HL-60 (cell line): ENCODE data around the gene SGK1.
"Not testable (repeated sequence)": the region's sequence is repeated elsewhere in the genome, so short reads cannot be mapped to it uniquely, and the experiment has no call there.

Source experiments
- DNase-seq, 2 experiments: peaks; one replicate each; pipeline ENCODE4 v3.0.0-alpha.2; 2010 to 2020; ENCODE audit warnings: low read depth in 1 of 2, low spot score in 1 of 2
- H3K27ac ChIP-seq: fragments of 250-450 bp; sonication (Bioruptor Pico); replicated peaks from 2 replicates; pipeline ENCODE4 v1.5.1; 2020; ENCODE audit warnings: mild to moderate bottlenecking, moderate library complexity
- H3K27me3 ChIP-seq: fragments of 250-450 bp; sonication (Bioruptor Pico); 2 replicates; pipeline ENCODE4 v1.5.1; 2021; ENCODE audit warnings: mild to moderate bottlenecking, moderate library complexity; ENCODE audit not compliant: insufficient read depth, poor library complexity, severe bottlenecking
- H3K4me3 ChIP-seq: replicated peaks from 2 replicates; pipeline ENCODE4 v1.5.1; 2011; ENCODE audit warnings: mild to moderate bottlenecking, control low read depth, low read length; ENCODE audit not compliant: insufficient read depth
- GABPA ChIP-seq: IDR thresholded peaks from 2 replicates; pipeline ENCODE4 v1.6.1; 2012; ENCODE audit warnings: low read depth
- POLR2AphosphoS5 ChIP-seq: IDR thresholded peaks from 2 replicates; pipeline ENCODE4 v1.6.1; 2012; ENCODE audit warnings: low read depth
- SPI1 ChIP-seq: IDR thresholded peaks from 2 replicates; pipeline ENCODE4 v1.6.1; 2012; ENCODE audit warnings: low read depth, mild to moderate bottlenecking, borderline replicate concordance
- TF ChIP-seq, protein P1 (sequence below): IDR thresholded peaks from 2 replicates; pipeline ENCODE4 v1.6.1; 2012; ENCODE audit warnings: low read depth; ENCODE audit not compliant: insufficient replicate concordance
- TF ChIP-seq, protein P2 (sequence below): IDR thresholded peaks from one replicate; pipeline ENCODE4 v1.5.1; 2011; ENCODE audit warnings: low read length, control low read depth, inconsistent platforms; ENCODE audit not compliant: insufficient read depth

The SGK1 gene

DNA sequence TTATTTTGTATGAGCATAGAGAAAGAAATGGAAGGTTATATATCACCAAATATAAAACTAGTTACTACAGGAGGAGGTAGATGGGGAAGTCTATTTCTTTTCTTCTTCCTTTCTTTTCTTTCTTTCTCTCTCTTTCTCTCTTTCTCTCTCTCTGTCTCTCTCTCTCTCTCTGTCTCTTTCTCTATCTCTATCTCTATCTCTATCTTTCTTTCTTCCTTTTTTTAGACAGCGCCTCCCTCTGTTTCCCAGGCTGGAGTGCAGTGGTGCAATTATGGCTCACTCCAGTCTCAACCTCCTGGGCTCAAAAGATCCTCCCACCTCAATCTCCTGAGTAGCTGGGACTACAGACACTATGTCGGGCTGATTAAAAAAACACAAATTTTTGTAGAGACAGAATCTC is 10.2 kb upstream of the SGK1 start:
- Histone ChIP-seq H3K27ac (no peak overlapping the region), H3K27me3 (no peaks in the 10 kb centered on the region), H3K4me3 (no peak overlapping the region)
- TF ChIP-seq POLR2AphosphoS5, result no peak
- TF ChIP-seq, protein P1, sequence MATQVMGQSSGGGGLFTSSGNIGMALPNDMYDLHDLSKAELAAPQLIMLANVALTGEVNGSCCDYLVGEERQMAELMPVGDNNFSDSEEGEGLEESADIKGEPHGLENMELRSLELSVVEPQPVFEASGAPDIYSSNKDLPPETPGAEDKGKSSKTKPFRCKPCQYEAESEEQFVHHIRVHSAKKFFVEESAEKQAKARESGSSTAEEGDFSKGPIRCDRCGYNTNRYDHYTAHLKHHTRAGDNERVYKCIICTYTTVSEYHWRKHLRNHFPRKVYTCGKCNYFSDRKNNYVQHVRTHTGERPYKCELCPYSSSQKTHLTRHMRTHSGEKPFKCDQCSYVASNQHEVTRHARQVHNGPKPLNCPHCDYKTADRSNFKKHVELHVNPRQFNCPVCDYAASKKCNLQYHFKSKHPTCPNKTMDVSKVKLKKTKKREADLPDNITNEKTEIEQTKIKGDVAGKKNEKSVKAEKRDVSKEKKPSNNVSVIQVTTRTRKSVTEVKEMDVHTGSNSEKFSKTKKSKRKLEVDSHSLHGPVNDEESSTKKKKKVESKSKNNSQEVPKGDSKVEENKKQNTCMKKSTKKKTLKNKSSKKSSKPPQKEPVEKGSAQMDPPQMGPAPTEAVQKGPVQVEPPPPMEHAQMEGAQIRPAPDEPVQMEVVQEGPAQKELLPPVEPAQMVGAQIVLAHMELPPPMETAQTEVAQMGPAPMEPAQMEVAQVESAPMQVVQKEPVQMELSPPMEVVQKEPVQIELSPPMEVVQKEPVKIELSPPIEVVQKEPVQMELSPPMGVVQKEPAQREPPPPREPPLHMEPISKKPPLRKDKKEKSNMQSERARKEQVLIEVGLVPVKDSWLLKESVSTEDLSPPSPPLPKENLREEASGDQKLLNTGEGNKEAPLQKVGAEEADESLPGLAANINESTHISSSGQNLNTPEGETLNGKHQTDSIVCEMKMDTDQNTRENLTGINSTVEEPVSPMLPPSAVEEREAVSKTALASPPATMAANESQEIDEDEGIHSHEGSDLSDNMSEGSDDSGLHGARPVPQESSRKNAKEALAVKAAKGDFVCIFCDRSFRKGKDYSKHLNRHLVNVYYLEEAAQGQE, result no peak
- TF ChIP-seq, protein P2, sequence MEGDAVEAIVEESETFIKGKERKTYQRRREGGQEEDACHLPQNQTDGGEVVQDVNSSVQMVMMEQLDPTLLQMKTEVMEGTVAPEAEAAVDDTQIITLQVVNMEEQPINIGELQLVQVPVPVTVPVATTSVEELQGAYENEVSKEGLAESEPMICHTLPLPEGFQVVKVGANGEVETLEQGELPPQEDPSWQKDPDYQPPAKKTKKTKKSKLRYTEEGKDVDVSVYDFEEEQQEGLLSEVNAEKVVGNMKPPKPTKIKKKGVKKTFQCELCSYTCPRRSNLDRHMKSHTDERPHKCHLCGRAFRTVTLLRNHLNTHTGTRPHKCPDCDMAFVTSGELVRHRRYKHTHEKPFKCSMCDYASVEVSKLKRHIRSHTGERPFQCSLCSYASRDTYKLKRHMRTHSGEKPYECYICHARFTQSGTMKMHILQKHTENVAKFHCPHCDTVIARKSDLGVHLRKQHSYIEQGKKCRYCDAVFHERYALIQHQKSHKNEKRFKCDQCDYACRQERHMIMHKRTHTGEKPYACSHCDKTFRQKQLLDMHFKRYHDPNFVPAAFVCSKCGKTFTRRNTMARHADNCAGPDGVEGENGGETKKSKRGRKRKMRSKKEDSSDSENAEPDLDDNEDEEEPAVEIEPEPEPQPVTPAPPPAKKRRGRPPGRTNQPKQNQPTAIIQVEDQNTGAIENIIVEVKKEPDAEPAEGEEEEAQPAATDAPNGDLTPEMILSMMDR, result no peak
- no peak for TF ChIP-seq GABPA
- TF ChIP-seq SPI1, result no peak
- DNase-seq, result no peak

DNA sequence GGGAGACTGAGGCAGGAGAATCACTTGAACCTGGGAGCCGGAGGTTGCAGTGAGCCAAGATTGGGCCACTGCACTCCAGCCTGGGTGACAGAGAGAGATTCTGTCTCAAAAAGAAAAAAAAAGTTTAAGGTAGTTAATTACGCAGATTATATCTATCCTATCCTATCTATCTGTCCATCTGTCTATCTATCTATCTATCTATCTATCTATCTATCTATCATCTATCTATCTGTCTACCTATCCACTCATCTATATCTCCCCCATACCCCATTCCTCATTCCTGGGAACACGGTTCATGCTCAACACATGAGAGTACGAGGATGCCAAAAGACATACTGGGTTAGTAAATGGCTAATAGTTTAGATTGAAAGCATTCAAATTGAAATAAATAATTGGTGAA is 8.3 kb upstream of the SGK1 start:
- H3K27ac ChIP-seq, DNase-seq, H3K4me3 ChIP-seq, H3K27me3 ChIP-seq: not testable (repeated sequence)

DNA sequence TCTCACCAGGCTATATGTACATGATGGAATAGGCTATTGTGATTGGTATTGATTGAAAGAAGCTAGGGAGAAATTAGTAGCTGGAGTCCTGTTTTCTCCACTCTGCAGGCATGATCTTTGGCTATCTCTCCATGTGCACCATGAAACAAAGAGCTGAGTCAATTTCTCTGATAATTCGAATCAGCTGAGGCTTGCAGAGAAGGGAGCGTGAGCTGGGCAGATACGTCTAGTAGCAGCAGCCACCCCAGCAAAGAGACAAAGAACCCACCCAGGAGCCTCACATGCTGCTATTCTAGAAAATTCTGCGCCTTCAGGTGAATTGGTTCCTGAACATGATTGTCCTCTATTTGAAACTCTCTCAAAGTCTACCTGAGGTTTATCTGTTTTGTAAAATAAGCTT is 6.9 kb upstream of the SGK1 start:
- Histone ChIP-seq H3K27me3 (no peaks in the 10 kb centered on the region), H3K27ac (no peak overlapping the region), H3K4me3 (no peak overlapping the region)
- DNase-seq, result no peak
- TF ChIP-seq, protein P2, result no peak
- TF ChIP-seq GABPA (no peak), POLR2AphosphoS5 (no peak), SPI1 (no peak)
- TF ChIP-seq, protein P1, result no peak

DNA sequence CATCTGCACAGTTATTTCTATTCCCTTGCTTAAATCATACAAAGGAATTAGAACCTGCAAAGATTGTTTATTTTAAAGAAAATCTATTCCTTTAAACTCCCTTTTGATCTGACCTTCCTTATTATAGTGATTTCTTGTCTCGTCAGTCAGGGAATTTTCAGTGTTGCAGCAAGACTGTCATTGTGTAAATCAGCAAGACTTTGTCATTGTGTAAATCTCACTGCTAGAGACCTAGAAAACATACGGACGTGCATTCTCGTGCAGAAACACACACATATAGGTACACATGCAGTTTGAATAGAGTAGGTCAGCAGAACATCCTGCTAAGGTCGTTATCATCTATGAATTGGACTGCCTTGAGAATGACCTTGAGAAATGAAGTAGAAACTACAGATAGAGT is 6.2 kb upstream of the SGK1 start:
- DNase-seq, result no peak
- no peak overlapping the region for H3K4me3 ChIP-seq
- no peaks in the 10 kb centered on the region for H3K27me3 ChIP-seq
- H3K27ac ChIP-seq, result no peak overlapping the region
- TF ChIP-seq SPI1 (no peak), POLR2AphosphoS5 (no peak), GABPA (no peak)
- TF ChIP-seq, protein P2, result no peak
- TF ChIP-seq, protein P1, result no peak
